K562 (cell line): ENCODE results near the gene SAP25. TPM values are rescaled to one million over a fixed set of nuclear protein-coding genes. Genes with fewer than 3 reads are reported as not detected.
A peak's percentile ranks its signal among the peaks of the same experiment; 100 is the strongest.

ENCODE experiments used
- ARNT ChIP-seq, 2 experiments: fragments of 450-650 bp; IDR thresholded peaks; 2 replicates each; pipeline ENCODE4 v1.6.1; 2016; ENCODE audit warnings: mild to moderate bottlenecking in 1 of 2
- FOSL1 ChIP-seq: fragments of 200-800 bp; sonication (Bioruptor generic); conservative IDR thresholded peaks from 2 replicates; pipeline ENCODE4 v1.6.1; 2016; ENCODE audit warnings: missing genetic modification characterization, missing compliant biosample characterization
- GATA2 ChIP-seq: sonication (generic); formaldehyde crosslinking; IDR thresholded peaks from 2 replicates; pipeline ENCODE4 v1.4.0; 2020; ENCODE audit warnings: mild to moderate bottlenecking, missing genetic modification reagents
- GATAD2B ChIP-seq: fragments of 450-650 bp; IDR thresholded peaks from 2 replicates; pipeline ENCODE4 v1.6.1; 2017; ENCODE audit warnings: mild to moderate bottlenecking, borderline replicate concordance
- HNRNPLL ChIP-seq: fragments of 200-400 bp; formaldehyde crosslinking; IDR thresholded peaks from 2 replicates; pipeline ENCODE4 v1.6.1; 2017; ENCODE audit warnings: low read length, low read depth, mild to moderate bottlenecking; ENCODE audit not compliant: poor library complexity, severe bottlenecking
- KAT7 ChIP-seq: sonication (generic); formaldehyde crosslinking; IDR thresholded peaks from 2 replicates; pipeline ENCODE4 v1.8.0; 2022; ENCODE audit warnings: missing genetic modification reagents, mild to moderate bottlenecking, borderline replicate concordance
- MAFF ChIP-seq: IDR thresholded peaks from 2 replicates; pipeline ENCODE4 v1.6.1; 2012; ENCODE audit warnings: low read length, improper control_type of control experiment
- RBFOX2 ChIP-seq: fragments of 200-400 bp; formaldehyde crosslinking; IDR thresholded peaks from 2 replicates; pipeline ENCODE4 v1.6.1; 2017; ENCODE audit warnings: low read depth, mild to moderate bottlenecking, low read length, moderate library complexity
- SAFB ChIP-seq: fragments of 200-400 bp; formaldehyde crosslinking; IDR thresholded peaks from 2 replicates; pipeline ENCODE4 v1.6.1; 2017; ENCODE audit warnings: low read depth, low read length, borderline replicate concordance
- SMARCB1 ChIP-seq: IDR thresholded peaks from 2 replicates; pipeline ENCODE4 v1.6.1; 2011; ENCODE audit warnings: improper control_type of control experiment, low read depth; ENCODE audit not compliant: insufficient read length
- SRF ChIP-seq, 2 experiments: fragments of 250-450, 450-650 bp in 1 of 2; sonication (Bioruptor Pico) in 1 of 2; sonication (generic) in 1 of 2; formaldehyde crosslinking; IDR thresholded peaks; 2 replicates each; pipeline versions ENCODE4 v1.5.0 to v1.5.1; 2020 to 2022; ENCODE audit warnings: mild to moderate bottlenecking in 1 of 2, missing genetic modification reagents in 1 of 2
- TRIM28 ChIP-seq: fragments of 450-650 bp; IDR thresholded peaks from 2 replicates; pipeline ENCODE4 v1.6.1; 2017
- YY1 ChIP-seq, 3 experiments: IDR thresholded peaks; 2 replicates each; pipeline ENCODE4 v1.6.1; 2011; ENCODE audit warnings: low read length in 2 of 3, mild to moderate bottlenecking in 2 of 3, moderate library complexity in 2 of 3, borderline replicate concordance in 1 of 3, control low read depth in 1 of 3, low read depth in 1 of 3; ENCODE audit not compliant: insufficient read depth in 3 of 3, insufficient replicate concordance in 2 of 3, control insufficient read depth in 1 of 3, insufficient read length in 1 of 3; ENCODE audit errors: extremely low read depth in 1 of 3
- ZKSCAN3 ChIP-seq: fragments of 250-450 bp; sonication (Bioruptor Pico); IDR thresholded peaks from 2 replicates; pipeline ENCODE4 v1.4.0; 2020
- ZNF165 ChIP-seq: fragments of 250-450 bp; sonication (Bioruptor Pico); IDR thresholded peaks from 2 replicates; pipeline ENCODE4 v1.4.0; 2020; ENCODE audit warnings: borderline replicate concordance
- ZNF644 ChIP-seq: fragments of 200-800 bp; sonication (Bioruptor generic); IDR thresholded peaks from 2 replicates; pipeline ENCODE4 v1.6.1; 2016; ENCODE audit warnings: low read depth, missing genetic modification characterization, missing compliant biosample characterization
- polyA plus RNA-seq, 8 experiments: library from polyadenylated mRNA; depleted of rRNA in 4 of 8; stranded (reverse) in 5 of 8; unstranded in 3 of 8; fragments of >200 nt; fragmentation: Nextera tagmentation in 2 of 8; fragmentation: Illumina TruSeq in 1 of 8; extraction: Ambion mirVana in 2 of 8; extraction: Trizol in 1 of 8; gene quantifications; 2 replicates each; pipeline versions ENCODE4 v1.2.1 to v1.2.3, GENCODE V29; 2011 to 2014; ENCODE audit warnings: inconsistent platforms in 1 of 8, missing spikeins in 1 of 8
- total RNA-seq, 7 experiments: library from RNA; depleted of rRNA in 6 of 7; stranded (reverse); fragments of >200 nt in 6 of 7; fragmentation: Illumina TruSeq in 2 of 7; extraction: Trizol in 2 of 7; gene quantifications; 2 replicates each; pipeline versions ENCODE4 v1.2.1 to v1.2.3, GENCODE V29; 2011 to 2021; ENCODE audit warnings: low replicate concordance in 1 of 7
- TF ChIP-seq, protein P1 (sequence below): sonication (generic); formaldehyde crosslinking; IDR thresholded peaks from 2 replicates; pipeline ENCODE4 v1.8.0; 2022; ENCODE audit warnings: missing genetic modification reagents, mild to moderate bottlenecking, moderate library complexity, borderline replicate concordance
- TF ChIP-seq, protein P2 (sequence below): fragments of 250-450 bp; sonication (Bioruptor Pico); IDR thresholded peaks from 2 replicates; pipeline ENCODE4 v1.4.0; 2020; ENCODE audit warnings: mild to moderate bottlenecking, moderate library complexity, borderline replicate concordance
- TF ChIP-seq, protein P3 (sequence below): fragments of 250-450 bp; sonication (Bioruptor Pico); IDR thresholded peaks from 2 replicates; pipeline ENCODE4 v1.8.0; 2022; ENCODE audit warnings: moderate library complexity, mild to moderate bottlenecking, inconsistent platforms
- TF ChIP-seq, protein P4 (sequence below): fragments of 250-450 bp; sonication (Bioruptor Pico); IDR thresholded peaks from 2 replicates; pipeline ENCODE4 v1.5.1; 2021; ENCODE audit warnings: mild to moderate bottlenecking

The SAP25 gene
- total and polyA plus RNA-seq, 9 of the 15 experiments (the other 6 are each of a cell fraction or from before 2014, with no cell fraction given): 0.13 to 5.3 (median 0.78) TPM; not detected in 1

DNA sequence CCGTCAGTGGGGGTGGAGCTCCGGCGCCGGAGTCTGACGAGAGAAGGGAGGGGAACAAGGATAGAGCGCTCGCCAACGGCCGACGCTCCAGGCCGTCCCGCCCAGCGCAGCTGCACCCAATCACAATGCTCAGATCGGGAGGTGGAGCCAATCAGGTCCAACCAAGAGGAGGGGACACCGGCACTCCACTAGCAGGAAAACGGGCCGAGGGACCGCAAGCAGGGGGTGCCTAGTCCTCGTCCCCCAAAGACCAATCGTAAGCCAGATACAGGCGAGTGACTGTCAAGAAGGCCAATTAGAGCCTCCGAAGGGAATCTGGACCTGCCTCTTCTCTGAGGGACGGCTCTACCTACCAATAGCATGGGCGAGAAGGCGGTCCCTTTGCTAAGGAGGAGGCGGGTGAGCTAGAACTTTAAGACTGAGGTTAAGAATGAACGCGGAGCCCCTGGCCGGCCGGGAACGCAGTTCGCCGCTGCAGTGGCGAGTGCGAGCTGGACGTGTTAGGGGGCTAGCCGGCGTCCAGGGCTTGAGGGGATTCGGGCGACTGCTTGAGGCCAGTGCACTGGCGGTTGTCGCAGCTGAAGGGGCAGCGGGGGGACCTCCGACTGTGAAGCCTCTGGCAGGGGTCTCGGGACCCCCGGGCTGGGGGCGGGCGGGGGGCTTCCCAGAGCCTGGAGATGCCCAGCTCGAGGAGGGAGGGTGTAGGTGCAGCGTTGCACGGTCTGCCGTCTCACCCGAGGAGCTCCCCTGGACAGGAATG lies 12.7 kb upstream of the SAP25 start, which contains the start of gene FBXO24 (continued):
- no peak for TF ChIP-seq ZKSCAN3 (CRISPR knock-in tag)
- TF ChIP-seq, protein P1, sequence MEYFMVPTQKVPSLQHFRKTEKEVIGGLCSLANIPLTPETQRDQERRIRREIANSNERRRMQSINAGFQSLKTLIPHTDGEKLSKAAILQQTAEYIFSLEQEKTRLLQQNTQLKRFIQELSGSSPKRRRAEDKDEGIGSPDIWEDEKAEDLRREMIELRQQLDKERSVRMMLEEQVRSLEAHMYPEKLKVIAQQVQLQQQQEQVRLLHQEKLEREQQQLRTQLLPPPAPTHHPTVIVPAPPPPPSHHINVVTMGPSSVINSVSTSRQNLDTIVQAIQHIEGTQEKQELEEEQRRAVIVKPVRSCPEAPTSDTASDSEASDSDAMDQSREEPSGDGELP (CRISPR knock-in tag): peak; percentile 98
- no peak for TF ChIP-seq SMARCB1
- TF ChIP-seq RBFOX2: peak; percentile 76
- TF ChIP-seq ZNF165 (CRISPR knock-in tag): no peak
- TF ChIP-seq, protein P2, sequence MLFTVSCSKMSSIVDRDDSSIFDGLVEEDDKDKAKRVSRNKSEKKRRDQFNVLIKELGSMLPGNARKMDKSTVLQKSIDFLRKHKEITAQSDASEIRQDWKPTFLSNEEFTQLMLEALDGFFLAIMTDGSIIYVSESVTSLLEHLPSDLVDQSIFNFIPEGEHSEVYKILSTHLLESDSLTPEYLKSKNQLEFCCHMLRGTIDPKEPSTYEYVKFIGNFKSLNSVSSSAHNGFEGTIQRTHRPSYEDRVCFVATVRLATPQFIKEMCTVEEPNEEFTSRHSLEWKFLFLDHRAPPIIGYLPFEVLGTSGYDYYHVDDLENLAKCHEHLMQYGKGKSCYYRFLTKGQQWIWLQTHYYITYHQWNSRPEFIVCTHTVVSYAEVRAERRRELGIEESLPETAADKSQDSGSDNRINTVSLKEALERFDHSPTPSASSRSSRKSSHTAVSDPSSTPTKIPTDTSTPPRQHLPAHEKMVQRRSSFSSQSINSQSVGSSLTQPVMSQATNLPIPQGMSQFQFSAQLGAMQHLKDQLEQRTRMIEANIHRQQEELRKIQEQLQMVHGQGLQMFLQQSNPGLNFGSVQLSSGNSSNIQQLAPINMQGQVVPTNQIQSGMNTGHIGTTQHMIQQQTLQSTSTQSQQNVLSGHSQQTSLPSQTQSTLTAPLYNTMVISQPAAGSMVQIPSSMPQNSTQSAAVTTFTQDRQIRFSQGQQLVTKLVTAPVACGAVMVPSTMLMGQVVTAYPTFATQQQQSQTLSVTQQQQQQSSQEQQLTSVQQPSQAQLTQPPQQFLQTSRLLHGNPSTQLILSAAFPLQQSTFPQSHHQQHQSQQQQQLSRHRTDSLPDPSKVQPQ (CRISPR knock-in tag): no peak
- TF ChIP-seq SRF (CRISPR knock-in tag; IDR thresholded peaks at IDR 0.05): peak in 1 of 2 experiments; percentile 36; a peak in 1 of 4 replicates
- peak; percentile 74 for TF ChIP-seq HNRNPLL
- TF ChIP-seq FOSL1: no peak
- TF ChIP-seq ARNT (IDR thresholded peaks at IDR 0.05): no peak
- TF ChIP-seq TRIM28: no peak
- no peak for TF ChIP-seq ZNF644 (tag)
- TF ChIP-seq GATA2: no peak
- no peak for TF ChIP-seq SAFB
- TF ChIP-seq, protein P3, sequence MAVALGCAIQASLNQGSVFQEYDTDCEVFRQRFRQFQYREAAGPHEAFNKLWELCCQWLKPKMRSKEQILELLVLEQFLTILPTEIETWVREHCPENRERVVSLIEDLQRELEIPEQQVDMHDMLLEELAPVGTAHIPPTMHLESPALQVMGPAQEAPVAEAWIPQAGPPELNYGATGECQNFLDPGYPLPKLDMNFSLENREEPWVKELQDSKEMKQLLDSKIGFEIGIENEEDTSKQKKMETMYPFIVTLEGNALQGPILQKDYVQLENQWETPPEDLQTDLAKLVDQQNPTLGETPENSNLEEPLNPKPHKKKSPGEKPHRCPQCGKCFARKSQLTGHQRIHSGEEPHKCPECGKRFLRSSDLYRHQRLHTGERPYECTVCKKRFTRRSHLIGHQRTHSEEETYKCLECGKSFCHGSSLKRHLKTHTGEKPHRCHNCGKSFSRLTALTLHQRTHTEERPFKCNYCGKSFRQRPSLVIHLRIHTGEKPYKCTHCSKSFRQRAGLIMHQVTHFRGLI (CRISPR knock-in tag): no peak
- TF ChIP-seq GATAD2B: no peak
- TF ChIP-seq YY1 (IDR thresholded peaks at IDR 0.05; ENCODE audit: borderline replicate concordance in 1 of 3, control insufficient read depth in 1 of 3, extremely low read depth in 1 of 3, insufficient read depth in 3 of 3, insufficient read length in 1 of 3, insufficient replicate concordance in 2 of 3, low read depth in 1 of 3, low read length in 2 of 3): peak in 2 of 3 experiments; percentile 61 to 79
- TF ChIP-seq, protein P4, sequence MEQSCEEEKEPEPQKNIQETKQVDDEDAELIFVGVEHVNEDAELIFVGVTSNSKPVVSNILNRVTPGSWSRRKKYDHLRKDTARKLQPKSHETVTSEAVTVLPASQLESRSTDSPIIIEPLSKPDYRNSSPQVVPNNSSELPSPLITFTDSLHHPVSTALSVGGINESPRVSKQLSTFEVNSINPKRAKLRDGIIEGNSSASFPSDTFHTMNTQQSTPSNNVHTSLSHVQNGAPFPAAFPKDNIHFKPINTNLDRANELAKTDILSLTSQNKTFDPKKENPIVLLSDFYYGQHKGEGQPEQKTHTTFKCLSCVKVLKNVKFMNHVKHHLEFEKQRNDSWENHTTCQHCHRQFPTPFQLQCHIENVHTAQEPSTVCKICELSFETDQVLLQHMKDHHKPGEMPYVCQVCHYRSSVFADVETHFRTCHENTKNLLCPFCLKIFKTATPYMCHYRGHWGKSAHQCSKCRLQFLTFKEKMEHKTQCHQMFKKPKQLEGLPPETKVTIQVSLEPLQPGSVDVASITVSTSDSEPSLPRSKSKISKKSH (CRISPR knock-in tag): no peak
- 0 out of 2 replicates have a peak, but pooled peaks have one; percentile 0 for TF ChIP-seq KAT7
- no peak for TF ChIP-seq MAFF
